SH-SY5Y (cell line): ENCODE data around the gene NECAB3.

Experiments
- GATA2 ChIP-seq: IDR thresholded peaks from 2 replicates; pipeline ENCODE4 v1.6.1; 2011; ENCODE audit warnings: mild to moderate bottlenecking, low read depth, low read length
- GATA3 ChIP-seq: IDR thresholded peaks from 2 replicates; pipeline ENCODE4 v1.6.1; 2011; ENCODE audit warnings: low read depth, mild to moderate bottlenecking, low read length, moderate library complexity

GRCh38 chr20:33672426-33673113 lies 1.7 kb downstream of the NECAB3 start:
- TF ChIP-seq GATA3 (no peak), GATA2 (no peak)
